ENCODE results near the gene ZPBP2. TPM values are rescaled to one million over a fixed set of nuclear protein-coding genes. Genes with fewer than 3 reads are reported as not detected.

Gene ZPBP2
- total RNA-seq, 1 donor from 2014 or later = not detected

GRCh38 chr17:39835038-39835786 lies 32.8 kb upstream of the ZPBP2 start:
- no peak for DNase-seq
- H3K27me3 ChIP-seq = no peaks in the 10 kb centered on the region
- no peak for TF ChIP-seq CTCF (IDR thresholded peaks at IDR 0.05)
- no peaks in the 10 kb centered on the region for H3K9me3 ChIP-seq
- H3K27ac ChIP-seq = no peak overlapping the region
- no peaks in the 10 kb centered on the region for H3K36me3 ChIP-seq
- peak; percentile 26 for ATAC-seq
- no peak overlapping the region for H3K4me3 ChIP-seq
- H3K4me1 ChIP-seq = no peaks in the 10 kb centered on the region
- intact Hi-C loops (cut with DNase I) = no loop called here

DNA sequence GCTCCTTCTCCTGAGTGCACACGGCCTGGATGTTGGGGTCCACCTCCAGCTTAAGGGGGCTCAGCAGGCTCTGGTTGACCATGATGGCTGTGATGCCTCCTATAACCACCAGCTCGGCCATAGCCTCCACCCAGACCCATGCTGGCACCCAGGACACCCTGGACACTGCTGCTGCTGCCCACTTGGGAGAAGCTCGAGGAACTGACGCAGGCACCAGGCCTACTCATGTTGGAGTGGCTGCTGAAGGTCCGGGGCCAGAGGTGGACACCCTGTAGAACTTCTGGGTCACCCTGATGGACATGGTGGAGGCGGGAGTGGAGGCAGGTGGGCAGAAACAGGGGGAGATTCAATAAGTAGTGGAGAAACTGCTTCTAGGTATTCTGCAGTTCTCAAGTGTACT lies 31.9 kb upstream of the ZPBP2 start:
- Histone ChIP-seq H3K4me1 (no peaks in the 10 kb centered on the region), H3K4me3 (no peak overlapping the region), H3K27ac (no peak overlapping the region), H3K36me3 (no peaks in the 10 kb centered on the region), H3K9me3 (no peaks in the 10 kb centered on the region), H3K27me3 (no peaks in the 10 kb centered on the region)
- ATAC-seq (no peak), DNase-seq (no peak)
- intact Hi-C loops (cut with DNase I) = no loop called here
- TF ChIP-seq CTCF (IDR thresholded peaks at IDR 0.05) = no peak

- H3K27me3 ChIP-seq = no peaks in the 10 kb centered on the region
- intact Hi-C loops (cut with DNase I) = no loop called here
- TF ChIP-seq CTCF (IDR thresholded peaks at IDR 0.05) = no peak
- H3K36me3 ChIP-seq = no peaks in the 10 kb centered on the region
- ATAC-seq = no peak
- no peaks in the 10 kb centered on the region for H3K4me1 ChIP-seq
- H3K9me3 ChIP-seq = no peaks in the 10 kb centered on the region
- no peak overlapping the region for H3K4me3 ChIP-seq
- no peak overlapping the region for H3K27ac ChIP-seq
- no peak for DNase-seq
Measured at GRCh38 chr17:39838057-39838456, 29.9 kb upstream of the ZPBP2 start.

DNA sequence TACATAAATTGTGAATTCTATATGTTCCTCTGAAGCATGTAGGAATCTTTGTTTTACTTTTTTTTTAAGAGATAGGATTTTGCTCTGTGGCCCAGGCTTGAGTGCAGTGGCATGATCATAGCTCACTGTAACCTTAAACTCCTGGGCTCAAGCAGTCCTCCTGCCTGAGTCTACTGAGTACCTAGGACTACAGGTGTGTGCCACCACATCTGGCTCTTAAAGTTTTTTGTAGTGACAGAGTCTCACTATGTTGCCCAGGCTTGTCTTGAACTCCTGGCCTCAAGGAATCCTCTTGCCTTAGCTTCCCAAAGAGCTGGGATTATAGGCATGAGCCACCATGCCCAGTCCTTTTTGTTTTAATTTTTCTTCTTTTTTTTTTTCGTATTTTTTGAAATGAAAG lies 29.2 kb upstream of the ZPBP2 start:
- no peak for TF ChIP-seq CTCF (IDR thresholded peaks at IDR 0.05)
- no peaks in the 10 kb centered on the region for H3K9me3 ChIP-seq
- no peaks in the 10 kb centered on the region for H3K4me1 ChIP-seq
- no peak overlapping the region for H3K27ac ChIP-seq
- ATAC-seq (no peak), DNase-seq (no peak)
- H3K36me3 ChIP-seq = no peaks in the 10 kb centered on the region
- intact Hi-C loops (cut with DNase I) = no loop called here
- no peak overlapping the region for H3K4me3 ChIP-seq
- H3K27me3 ChIP-seq = no peaks in the 10 kb centered on the region

- H3K9me3 ChIP-seq = no peaks in the 10 kb centered on the region
- no peak overlapping the region for H3K4me3 ChIP-seq
- H3K4me1 ChIP-seq = no peaks in the 10 kb centered on the region
- H3K27me3 ChIP-seq = no peaks in the 10 kb centered on the region
- DNase-seq (no peak), ATAC-seq (peak; percentile 93)
- no peak overlapping the region for H3K27ac ChIP-seq
- H3K36me3 ChIP-seq = no peaks in the 10 kb centered on the region
- intact Hi-C loops (cut with DNase I) = no loop called here
- TF ChIP-seq CTCF (IDR thresholded peaks at IDR 0.05) = no peak
Measured at GRCh38 chr17:39841134-39841683, 26.8 kb upstream of the ZPBP2 start.
